ENCODE results near the gene FNDC3B. TPM values are rescaled to one million over a fixed set of nuclear protein-coding genes. Genes with fewer than 3 reads are reported as not detected.

The FNDC3B gene
- total and polyA plus RNA-seq, 2 donors = 11.0 to 11.9 TPM

- WGBS = 98% methylated on average over 7 of the region's 7 CpGs
- Histone ChIP-seq H3K4me3 (ENCODE audit: low read length in 2 of 2) (no peak overlapping the region), H3K4me1 (ENCODE audit: control insufficient read depth in 2 of 2, insufficient read depth in 2 of 2, low read length in 2 of 2) (no peaks in the 10 kb centered on the region), H3K27ac (ENCODE audit: low read depth in 1 of 2, low read length in 1 of 2) (no peak overlapping the region), H3K36me3 (ENCODE audit: control insufficient read depth in 2 of 2, insufficient read depth in 2 of 2, low read length in 1 of 2) (no peaks in the 10 kb centered on the region), H3K27me3 (ENCODE audit: control insufficient read depth in 2 of 2, insufficient read depth in 1 of 2, low read length in 1 of 2) (no peaks in the 10 kb centered on the region), H3K9me3 (ENCODE audit: control insufficient read depth in 2 of 2, insufficient read depth in 1 of 2, low read length in 1 of 2) (no peaks in the 10 kb centered on the region)
- DNase-seq (ENCODE audit: low read depth in 6 of 9, low spot score in 9 of 9) = no peak
Observed at GRCh38 chr3:172174513-172175253, 135.3 kb downstream of the FNDC3B start.

DNA sequence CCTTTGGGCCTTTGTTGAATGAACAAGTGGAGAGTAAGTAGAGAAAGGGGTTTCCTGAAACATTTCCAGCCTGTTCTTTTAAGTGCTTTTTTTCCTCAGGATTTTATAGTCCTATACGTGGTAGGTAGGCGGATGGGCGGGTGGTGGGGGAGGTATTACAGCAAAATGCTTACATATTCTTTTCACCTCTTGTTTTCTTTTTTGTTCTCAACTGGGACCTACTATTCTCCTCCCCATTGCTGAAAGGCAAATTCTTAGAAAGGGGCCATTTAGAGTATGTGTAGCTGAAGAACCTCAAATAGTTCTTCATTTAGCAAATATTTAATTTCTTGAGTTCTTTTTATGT lies 135.8 kb downstream of the FNDC3B start:
- H3K9me3 ChIP-seq (ENCODE audit: control insufficient read depth in 2 of 2, insufficient read depth in 1 of 2, low read length in 1 of 2) = no peaks in the 10 kb centered on the region

GRCh38 chr3:172176061-172176770 lies 136.8 kb downstream of the FNDC3B start:
- H3K4me1 ChIP-seq (ENCODE audit: control insufficient read depth in 2 of 2, insufficient read depth in 2 of 2, low read length in 2 of 2) = no peaks in the 10 kb centered on the region
- no peaks in the 10 kb centered on the region for H3K36me3 ChIP-seq (ENCODE audit: control insufficient read depth in 2 of 2, insufficient read depth in 2 of 2, low read length in 1 of 2)
- H3K9me3 ChIP-seq (ENCODE audit: control insufficient read depth in 2 of 2, insufficient read depth in 1 of 2, low read length in 1 of 2) = no peaks in the 10 kb centered on the region
- no peaks in the 10 kb centered on the region for H3K27me3 ChIP-seq (ENCODE audit: control insufficient read depth in 2 of 2, insufficient read depth in 1 of 2, low read length in 1 of 2)
- 93% methylated on average over 3 of the region's 3 CpGs for WGBS
- H3K27ac ChIP-seq (ENCODE audit: low read depth in 1 of 2, low read length in 1 of 2) = no peak overlapping the region
- H3K4me3 ChIP-seq (ENCODE audit: low read length in 2 of 2) = no peak overlapping the region
- no peak for DNase-seq (ENCODE audit: low read depth in 6 of 9, low spot score in 9 of 9)

More for the DNA sequence above, 135.8 kb downstream of the FNDC3B start:
- WGBS = 98% methylated on average over 3 of the region's 3 CpGs
- Histone ChIP-seq H3K27ac (ENCODE audit: low read depth in 1 of 2, low read length in 1 of 2) (no peak overlapping the region), H3K4me3 (ENCODE audit: low read length in 2 of 2) (no peak overlapping the region), H3K27me3 (ENCODE audit: control insufficient read depth in 2 of 2, insufficient read depth in 1 of 2, low read length in 1 of 2) (no peaks in the 10 kb centered on the region), H3K36me3 (ENCODE audit: control insufficient read depth in 2 of 2, insufficient read depth in 2 of 2, low read length in 1 of 2) (no peaks in the 10 kb centered on the region), H3K4me1 (ENCODE audit: control insufficient read depth in 2 of 2, insufficient read depth in 2 of 2, low read length in 2 of 2) (no peaks in the 10 kb centered on the region)
- DNase-seq (ENCODE audit: low read depth in 6 of 9, low spot score in 9 of 9) = no peak

DNA sequence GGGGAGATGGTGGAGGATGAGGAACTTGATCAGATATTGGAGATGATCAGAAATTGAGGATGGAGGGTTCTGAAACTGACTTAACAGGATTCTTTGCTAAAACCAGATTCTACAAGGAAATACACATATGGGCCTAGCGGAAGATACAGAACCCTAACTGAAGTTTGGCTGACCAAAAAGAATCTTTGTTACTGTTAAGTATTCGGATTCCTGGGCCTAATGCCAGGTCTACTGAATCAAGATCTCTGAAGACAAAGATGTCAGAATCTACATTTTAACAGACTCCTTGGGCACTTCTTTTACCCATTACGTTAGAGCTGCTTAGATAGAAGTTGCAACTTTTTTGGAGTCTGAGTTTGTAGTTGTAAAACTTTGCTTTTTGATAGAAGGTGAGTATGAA lies 137.7 kb downstream of the FNDC3B start:
- no peaks in the 10 kb centered on the region for H3K4me1 ChIP-seq (ENCODE audit: control insufficient read depth in 2 of 2, insufficient read depth in 2 of 2, low read length in 2 of 2)
- 98% methylated on average over 3 of the region's 3 CpGs for WGBS
- H3K4me3 ChIP-seq (ENCODE audit: low read length in 2 of 2) = no peak overlapping the region
- H3K9me3 ChIP-seq (ENCODE audit: control insufficient read depth in 2 of 2, insufficient read depth in 1 of 2, low read length in 1 of 2) = no peaks in the 10 kb centered on the region
- DNase-seq (ENCODE audit: low read depth in 6 of 9, low spot score in 9 of 9) = no peak
- H3K27me3 ChIP-seq (ENCODE audit: control insufficient read depth in 2 of 2, insufficient read depth in 1 of 2, low read length in 1 of 2) = no peaks in the 10 kb centered on the region
- H3K36me3 ChIP-seq (ENCODE audit: control insufficient read depth in 2 of 2, insufficient read depth in 2 of 2, low read length in 1 of 2) = no peaks in the 10 kb centered on the region
- H3K27ac ChIP-seq (ENCODE audit: low read depth in 1 of 2, low read length in 1 of 2) = no peak overlapping the region

GRCh38 chr3:172177803-172178316 lies 138.5 kb downstream of the FNDC3B start:
- no peaks in the 10 kb centered on the region for H3K36me3 ChIP-seq (ENCODE audit: control insufficient read depth in 2 of 2, insufficient read depth in 2 of 2, low read length in 1 of 2)
- H3K9me3 ChIP-seq (ENCODE audit: control insufficient read depth in 2 of 2, insufficient read depth in 1 of 2, low read length in 1 of 2) = no peaks in the 10 kb centered on the region
- H3K4me3 ChIP-seq (ENCODE audit: low read length in 2 of 2) = no peak overlapping the region
- no peaks in the 10 kb centered on the region for H3K4me1 ChIP-seq (ENCODE audit: control insufficient read depth in 2 of 2, insufficient read depth in 2 of 2, low read length in 2 of 2)
- H3K27ac ChIP-seq (ENCODE audit: low read depth in 1 of 2, low read length in 1 of 2) = no peak overlapping the region
- no peaks in the 10 kb centered on the region for H3K27me3 ChIP-seq (ENCODE audit: control insufficient read depth in 2 of 2, insufficient read depth in 1 of 2, low read length in 1 of 2)
- 98% methylated on average over 2 of the region's 2 CpGs for WGBS
- DNase-seq (ENCODE audit: low read depth in 6 of 9, low spot score in 9 of 9) = no peak

- WGBS = 97% methylated on average over 5 of the region's 5 CpGs
- no peak for DNase-seq (ENCODE audit: low read depth in 6 of 9, low spot score in 9 of 9)
- no peaks in the 10 kb centered on the region for H3K9me3 ChIP-seq (ENCODE audit: control insufficient read depth in 2 of 2, insufficient read depth in 1 of 2, low read length in 1 of 2)
- no peaks in the 10 kb centered on the region for H3K4me1 ChIP-seq (ENCODE audit: control insufficient read depth in 2 of 2, insufficient read depth in 2 of 2, low read length in 2 of 2)
- H3K27me3 ChIP-seq (ENCODE audit: control insufficient read depth in 2 of 2, insufficient read depth in 1 of 2, low read length in 1 of 2) = no peaks in the 10 kb centered on the region
- H3K27ac ChIP-seq (ENCODE audit: low read depth in 1 of 2, low read length in 1 of 2) = no peak overlapping the region
- no peak overlapping the region for H3K4me3 ChIP-seq (ENCODE audit: low read length in 2 of 2)
- H3K36me3 ChIP-seq (ENCODE audit: control insufficient read depth in 2 of 2, insufficient read depth in 2 of 2, low read length in 1 of 2) = no peaks in the 10 kb centered on the region
Observed at GRCh38 chr3:172179680-172180399, 140.5 kb downstream of the FNDC3B start.

DNA sequence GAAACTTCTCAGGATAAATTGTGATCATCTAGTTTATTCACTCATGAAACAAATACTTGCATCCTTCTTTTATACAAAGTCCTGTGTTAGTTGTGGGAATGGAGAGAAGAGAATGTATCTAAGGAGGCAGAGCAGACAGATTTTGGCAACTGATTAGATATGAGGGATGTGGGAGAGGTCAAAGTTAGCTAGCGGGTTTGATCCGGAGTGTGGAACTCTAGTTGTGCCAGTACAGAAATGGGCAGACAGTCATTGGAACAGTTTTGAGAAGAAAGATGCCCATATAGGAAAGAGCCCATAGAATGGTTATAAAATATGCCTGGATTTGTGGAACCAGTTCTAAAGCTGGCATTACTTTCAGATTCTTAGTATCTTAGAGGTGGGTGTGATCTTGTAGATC lies 141.1 kb downstream of the FNDC3B start:
- Histone ChIP-seq H3K9me3 (ENCODE audit: control insufficient read depth in 2 of 2, insufficient read depth in 1 of 2, low read length in 1 of 2) (no peaks in the 10 kb centered on the region), H3K27ac (ENCODE audit: low read depth in 1 of 2, low read length in 1 of 2) (no peak overlapping the region), H3K27me3 (ENCODE audit: control insufficient read depth in 2 of 2, insufficient read depth in 1 of 2, low read length in 1 of 2) (no peaks in the 10 kb centered on the region), H3K4me1 (ENCODE audit: control insufficient read depth in 2 of 2, insufficient read depth in 2 of 2, low read length in 2 of 2) (no peaks in the 10 kb centered on the region), H3K4me3 (ENCODE audit: low read length in 2 of 2) (no peak overlapping the region), H3K36me3 (ENCODE audit: control insufficient read depth in 2 of 2, insufficient read depth in 2 of 2, low read length in 1 of 2) (no peaks in the 10 kb centered on the region)
- no peak for DNase-seq (ENCODE audit: low read depth in 6 of 9, low spot score in 9 of 9)
- WGBS = 98% methylated on average over 2 of the region's 2 CpGs

DNA sequence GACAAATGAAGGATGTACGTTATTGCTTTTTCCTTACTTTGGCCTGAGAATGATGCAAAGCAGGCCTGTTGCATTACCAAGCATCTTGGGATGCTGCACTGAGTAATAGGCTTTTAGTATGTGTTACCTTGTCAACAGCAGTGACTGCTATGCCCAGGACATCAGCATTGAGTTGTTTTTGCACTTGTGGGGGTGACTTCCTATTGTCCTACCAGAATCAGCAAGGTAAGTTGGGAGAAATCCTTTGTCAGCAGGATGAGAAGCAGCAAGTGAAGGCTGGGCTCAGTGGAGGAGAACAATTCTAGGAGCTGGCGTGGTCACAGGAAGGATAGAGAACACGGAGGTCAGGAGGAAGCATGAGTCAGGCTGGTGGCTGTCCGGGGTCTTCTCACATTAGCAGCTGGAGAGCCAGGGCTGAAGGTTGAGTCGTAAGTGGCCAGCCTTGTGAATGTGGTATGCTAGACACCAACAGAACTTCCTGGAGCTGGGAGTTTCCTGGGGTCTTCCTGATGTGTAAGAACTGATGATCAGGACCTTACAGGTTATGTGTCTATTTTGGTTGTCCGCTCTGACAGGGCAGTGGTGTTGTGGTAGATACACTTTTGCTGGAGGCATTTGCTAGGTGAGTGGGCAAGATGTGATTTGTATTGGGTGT lies 142.7 kb downstream of the FNDC3B start:
- H3K27me3 ChIP-seq (ENCODE audit: control insufficient read depth in 2 of 2, insufficient read depth in 1 of 2, low read length in 1 of 2) = no peaks in the 10 kb centered on the region
- DNase-seq (ENCODE audit: low read depth in 6 of 9, low spot score in 9 of 9) = no peak
- 79% methylated on average over 6 of the region's 6 CpGs for WGBS
- H3K9me3 ChIP-seq (ENCODE audit: control insufficient read depth in 2 of 2, insufficient read depth in 1 of 2, low read length in 1 of 2) = no peaks in the 10 kb centered on the region
- H3K27ac ChIP-seq (ENCODE audit: low read depth in 1 of 2, low read length in 1 of 2) = no peak overlapping the region
- no peak overlapping the region for H3K4me3 ChIP-seq (ENCODE audit: low read length in 2 of 2)
- H3K4me1 ChIP-seq (ENCODE audit: control insufficient read depth in 2 of 2, insufficient read depth in 2 of 2, low read length in 2 of 2) = no peaks in the 10 kb centered on the region
- no peaks in the 10 kb centered on the region for H3K36me3 ChIP-seq (ENCODE audit: control insufficient read depth in 2 of 2, insufficient read depth in 2 of 2, low read length in 1 of 2)

Measured in thymus (tissue), 11 donors.